Neural progenitor cell (in vitro differentiated cells): Measurements from ENCODE around the gene WDR45B. TPM values are rescaled to one million over a fixed set of nuclear protein-coding genes. Genes with fewer than 3 reads are reported as not detected.

Experiments used
- DNase-seq: peaks from one replicate; pipeline ENCODE4 v3.0.0-alpha.2; 2016; ENCODE audit warnings: low spot score
- H2AFZ ChIP-seq: fragments of 200-600 bp; sonication (generic); replicated peaks from 2 replicates; pipeline ENCODE4 v1.6.1; 2016; ENCODE audit warnings: antibody characterized with exemption
- H3F3A ChIP-seq: fragments of 200-600 bp; sonication (generic); 2 replicates; pipeline ENCODE4 v1.6.1; 2016; ENCODE audit warnings: antibody characterized with exemption, low read depth
- H3K27ac ChIP-seq: fragments of 200-600 bp; sonication (generic); 2 replicates; pipeline ENCODE4 v1.5.1; 2016; ENCODE audit warnings: mild to moderate bottlenecking
- H3K27me3 ChIP-seq: fragments of 200-600 bp; sonication (generic); 2 replicates; pipeline ENCODE4 v1.6.1; 2016; ENCODE audit warnings: mild to moderate bottlenecking, moderate library complexity
- H3K36me3 ChIP-seq: fragments of 200-600 bp; sonication (generic); 2 replicates; pipeline ENCODE4 v1.5.1; 2016
- H3K4me1 ChIP-seq: fragments of 200-600 bp; sonication (generic); 2 replicates; pipeline ENCODE4 v1.6.1; 2016; ENCODE audit warnings: mixed run types
- H3K4me2 ChIP-seq: fragments of 200-600 bp; sonication (generic); 2 replicates; pipeline ENCODE4 v1.6.1; 2016
- H3K4me3 ChIP-seq: fragments of 200-600 bp; sonication (generic); 2 replicates; pipeline ENCODE4 v1.5.1; 2016
- H3K79me2 ChIP-seq: fragments of 200-600 bp; sonication (generic); 2 replicates; pipeline ENCODE4 v1.6.1; 2016; ENCODE audit warnings: low read depth
- H3K9ac ChIP-seq: fragments of 200-600 bp; sonication (generic); 2 replicates; pipeline ENCODE4 v1.6.1; 2016
- H3K9me3 ChIP-seq: fragments of 200-600 bp; sonication (generic); 2 replicates; pipeline ENCODE4 v1.5.1; 2016; ENCODE audit warnings: low read depth
- H4K20me1 ChIP-seq: fragments of 200-600 bp; sonication (generic); 2 replicates; pipeline ENCODE4 v1.6.1; 2016; ENCODE audit warnings: low read depth
- H3K27ac Mint-ChIP-seq: 3 replicates; pipeline ENCODE4 v1.8.0; 2021; ENCODE audit warnings: mixed read lengths
- H3K27me3 Mint-ChIP-seq: 2 replicates; pipeline ENCODE4 v1.8.0; 2022; ENCODE audit warnings: low read depth, mild to moderate bottlenecking, inconsistent platforms, moderate library complexity, mixed read lengths; ENCODE audit not compliant: insufficient read depth
- H3K36me3 Mint-ChIP-seq: 3 replicates; pipeline ENCODE4 v1.8.0; 2021; ENCODE audit warnings: mixed read lengths
- H3K4me1 Mint-ChIP-seq: 3 replicates; pipeline ENCODE4 v1.8.0; 2021; ENCODE audit warnings: mixed read lengths
- H3K4me3 Mint-ChIP-seq: 3 replicates; pipeline ENCODE4 v1.8.0; 2021; ENCODE audit warnings: mild to moderate bottlenecking, moderate library complexity, mixed read lengths
- H3K9me3 Mint-ChIP-seq: 3 replicates; pipeline ENCODE4 v1.8.0; 2020; ENCODE audit warnings: mixed read lengths
- EZH2 ChIP-seq: fragments of 200-600 bp; sonication (generic); IDR thresholded peaks from 2 replicates; pipeline ENCODE4 v1.6.1; 2017; ENCODE audit warnings: antibody characterized with exemption, mild to moderate bottlenecking, moderate library complexity
- EZH2phosphoT487 ChIP-seq: fragments of 200-600 bp; sonication (generic); IDR thresholded peaks from 2 replicates; pipeline ENCODE4 v1.6.1; 2017; ENCODE audit warnings: antibody characterized with exemption
- total RNA-seq: library from RNA; depleted of rRNA; stranded (reverse); fragments of >200 nt; gene quantifications from 2 replicates; pipeline ENCODE4 v1.2.3, GENCODE V29; 2015; ENCODE audit warnings: low replicate concordance
- TF ChIP-seq, protein P1 (sequence below): fragments of 200-600 bp; sonication (generic); IDR thresholded peaks from 2 replicates; pipeline ENCODE4 v1.5.1; 2017; ENCODE audit warnings: antibody characterized with exemption, mild to moderate bottlenecking

The WDR45B gene
- total RNA-seq, 1 donor from 2014 or later = 110 TPM

DNA sequence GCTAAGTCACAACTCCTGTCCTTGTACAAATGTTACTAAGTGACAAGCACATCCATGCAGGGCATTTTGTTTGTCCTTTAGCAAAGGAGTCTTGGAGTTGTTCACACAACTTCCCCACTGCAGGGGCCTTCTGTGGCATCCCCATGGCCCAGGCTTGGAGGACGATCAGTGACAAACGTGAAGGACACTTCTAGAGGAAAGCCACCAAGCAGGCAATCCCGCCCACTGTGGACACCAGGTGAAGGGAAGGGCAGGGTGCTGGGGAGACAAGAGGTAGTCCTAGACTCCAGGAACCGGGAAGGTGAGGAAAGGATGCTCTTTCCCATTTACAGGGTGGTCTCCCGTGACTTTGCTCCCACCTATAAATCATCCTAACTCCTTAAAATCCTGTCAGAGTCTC lies 4.1 kb downstream of the WDR45B start:
- Histone ChIP-seq H3K27ac (no peak overlapping the region), H3K4me2 (no peak overlapping the region), H3K79me2 (peaks cover 87% of the 10 kb centered on the region), H3K4me3 (no peak overlapping the region), H2AFZ (no peak overlapping the region), H3K36me3 (no peaks in the 10 kb centered on the region), H3F3A (peaks cover 9% of the 10 kb centered on the region), H3K4me1 (peaks cover 6% of the 10 kb centered on the region), H3K9me3 (no peaks in the 10 kb centered on the region), H3K27me3 (no peaks in the 10 kb centered on the region), H3K9ac (no peak overlapping the region), H4K20me1 (peaks cover 82% of the 10 kb centered on the region)
- H3K4me3 Mint-ChIP-seq = no peak overlapping the region
- TF ChIP-seq EZH2 (no peak), EZH2phosphoT487 (no peak)
- TF ChIP-seq, protein P1, sequence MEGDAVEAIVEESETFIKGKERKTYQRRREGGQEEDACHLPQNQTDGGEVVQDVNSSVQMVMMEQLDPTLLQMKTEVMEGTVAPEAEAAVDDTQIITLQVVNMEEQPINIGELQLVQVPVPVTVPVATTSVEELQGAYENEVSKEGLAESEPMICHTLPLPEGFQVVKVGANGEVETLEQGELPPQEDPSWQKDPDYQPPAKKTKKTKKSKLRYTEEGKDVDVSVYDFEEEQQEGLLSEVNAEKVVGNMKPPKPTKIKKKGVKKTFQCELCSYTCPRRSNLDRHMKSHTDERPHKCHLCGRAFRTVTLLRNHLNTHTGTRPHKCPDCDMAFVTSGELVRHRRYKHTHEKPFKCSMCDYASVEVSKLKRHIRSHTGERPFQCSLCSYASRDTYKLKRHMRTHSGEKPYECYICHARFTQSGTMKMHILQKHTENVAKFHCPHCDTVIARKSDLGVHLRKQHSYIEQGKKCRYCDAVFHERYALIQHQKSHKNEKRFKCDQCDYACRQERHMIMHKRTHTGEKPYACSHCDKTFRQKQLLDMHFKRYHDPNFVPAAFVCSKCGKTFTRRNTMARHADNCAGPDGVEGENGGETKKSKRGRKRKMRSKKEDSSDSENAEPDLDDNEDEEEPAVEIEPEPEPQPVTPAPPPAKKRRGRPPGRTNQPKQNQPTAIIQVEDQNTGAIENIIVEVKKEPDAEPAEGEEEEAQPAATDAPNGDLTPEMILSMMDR = no peak
- no peaks in the 10 kb centered on the region for H3K9me3 Mint-ChIP-seq
- peaks cover 11% of the 10 kb centered on the region for H3K36me3 Mint-ChIP-seq
- H3K27ac Mint-ChIP-seq = no peak overlapping the region
- H3K4me1 Mint-ChIP-seq = peaks cover 13% of the 10 kb centered on the region
- H3K27me3 Mint-ChIP-seq = peaks cover 2% of the 10 kb centered on the region
- DNase-seq = no peak

DNA sequence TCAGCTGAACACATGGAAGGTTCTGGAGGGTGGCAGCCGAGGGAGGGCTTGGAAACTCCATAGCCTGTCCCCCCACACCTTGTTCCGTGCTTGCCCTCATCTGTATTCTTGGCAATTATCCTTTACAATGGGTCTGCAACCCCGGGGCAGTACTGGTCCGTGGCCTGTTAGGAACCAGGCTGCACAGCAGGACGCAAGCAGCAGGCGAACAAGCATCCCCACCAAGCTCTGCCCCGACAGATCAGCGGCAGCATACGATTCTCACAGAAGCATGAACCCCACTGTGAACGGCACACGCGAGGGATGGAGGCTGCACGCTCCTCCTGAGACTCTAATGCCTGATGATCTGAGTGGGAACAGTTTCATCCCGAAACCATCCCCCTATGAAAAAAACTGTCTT lies 6.2 kb downstream of the WDR45B start:
- Histone ChIP-seq H3K4me2 (no peak overlapping the region), H3K4me1 (peaks cover 6% of the 10 kb centered on the region), H3K36me3 (no peaks in the 10 kb centered on the region), H3K27me3 (no peaks in the 10 kb centered on the region), H2AFZ (no peak overlapping the region), H4K20me1 (peaks cover 91% of the 10 kb centered on the region), H3K27ac (no peak overlapping the region), H3K9ac (no peak overlapping the region), H3K79me2 (peaks cover 98% of the 10 kb centered on the region), H3F3A (no peaks in the 10 kb centered on the region), H3K9me3 (no peaks in the 10 kb centered on the region), H3K4me3 (no peak overlapping the region)
- H3K36me3 Mint-ChIP-seq = peaks cover 18% of the 10 kb centered on the region
- no peak overlapping the region for H3K27ac Mint-ChIP-seq
- H3K4me3 Mint-ChIP-seq = no peak overlapping the region
- TF ChIP-seq, protein P1 = no peak
- TF ChIP-seq EZH2phosphoT487 (no peak), EZH2 (no peak)
- DNase-seq = no peak
- H3K9me3 Mint-ChIP-seq = peaks cover 2% of the 10 kb centered on the region
- H3K4me1 Mint-ChIP-seq = peaks cover 18% of the 10 kb centered on the region
- peaks cover 2% of the 10 kb centered on the region for H3K27me3 Mint-ChIP-seq

DNA sequence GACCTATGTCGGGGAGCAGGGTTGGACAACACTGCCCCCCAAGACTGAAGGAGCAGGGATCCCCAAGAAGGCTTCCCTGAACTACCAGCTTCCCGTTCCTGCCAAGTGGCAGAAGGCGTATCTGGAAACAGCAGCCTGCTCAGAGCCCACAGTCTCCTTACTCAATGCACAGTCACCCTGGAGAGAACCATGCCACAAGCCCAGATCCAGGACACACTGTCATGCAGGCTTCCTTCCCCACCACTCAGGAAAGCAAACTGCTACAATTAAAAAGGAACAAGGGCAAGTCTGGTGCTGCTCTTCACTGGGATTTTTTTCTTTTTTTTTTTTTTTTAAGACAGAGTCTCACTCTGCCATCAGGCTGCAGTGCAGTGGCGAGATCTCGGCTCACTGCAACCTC lies 8.2 kb downstream of the WDR45B start:
- no peaks in the 10 kb centered on the region for H3K4me1 ChIP-seq
- no peaks in the 10 kb centered on the region for H3K27me3 ChIP-seq
- peaks cover 18% of the 10 kb centered on the region for H3K36me3 Mint-ChIP-seq
- no peak overlapping the region for H3K4me3 Mint-ChIP-seq
- H2AFZ ChIP-seq = no peak overlapping the region
- no peak overlapping the region for H3K27ac Mint-ChIP-seq
- H3K4me3 ChIP-seq = no peak overlapping the region
- H3K9me3 Mint-ChIP-seq = peaks cover 2% of the 10 kb centered on the region
- H3K79me2 ChIP-seq = peaks cover 98% of the 10 kb centered on the region
- no peak for DNase-seq
- H3K9me3 ChIP-seq = no peaks in the 10 kb centered on the region
- H3K9ac ChIP-seq = no peak overlapping the region
- TF ChIP-seq, protein P1 = no peak
- TF ChIP-seq EZH2phosphoT487 (no peak), EZH2 (no peak)
- H3K4me2 ChIP-seq = no peak overlapping the region
- H3K36me3 ChIP-seq = no peaks in the 10 kb centered on the region
- peaks cover 5% of the 10 kb centered on the region for H3K4me1 Mint-ChIP-seq
- peaks cover 88% of the 10 kb centered on the region for H4K20me1 ChIP-seq
- peaks cover 2% of the 10 kb centered on the region for H3K27me3 Mint-ChIP-seq
- H3K27ac ChIP-seq = no peak overlapping the region
- no peaks in the 10 kb centered on the region for H3F3A ChIP-seq
